Head of caudate nucleus (tissue), 42 donors: ENCODE results near the gene PRDM10.
A peak's percentile ranks its signal among the peaks of the same experiment; 100 is the strongest.

ENCODE experiments used
- DNase-seq, 42 donors: peaks; one replicate each; pipeline versions ENCODE4 v3.0.0 to v3.0.0-alpha.2; 2020 to 2021; ENCODE audit warnings: mixed read lengths in 7 of 42
- intact Hi-C: fragments of 100-400 bp; cut with DNase I; formaldehyde crosslinking; loops from one replicate; pipeline ENCODE4 v1.15.0; 2022

Gene PRDM10, protein sequence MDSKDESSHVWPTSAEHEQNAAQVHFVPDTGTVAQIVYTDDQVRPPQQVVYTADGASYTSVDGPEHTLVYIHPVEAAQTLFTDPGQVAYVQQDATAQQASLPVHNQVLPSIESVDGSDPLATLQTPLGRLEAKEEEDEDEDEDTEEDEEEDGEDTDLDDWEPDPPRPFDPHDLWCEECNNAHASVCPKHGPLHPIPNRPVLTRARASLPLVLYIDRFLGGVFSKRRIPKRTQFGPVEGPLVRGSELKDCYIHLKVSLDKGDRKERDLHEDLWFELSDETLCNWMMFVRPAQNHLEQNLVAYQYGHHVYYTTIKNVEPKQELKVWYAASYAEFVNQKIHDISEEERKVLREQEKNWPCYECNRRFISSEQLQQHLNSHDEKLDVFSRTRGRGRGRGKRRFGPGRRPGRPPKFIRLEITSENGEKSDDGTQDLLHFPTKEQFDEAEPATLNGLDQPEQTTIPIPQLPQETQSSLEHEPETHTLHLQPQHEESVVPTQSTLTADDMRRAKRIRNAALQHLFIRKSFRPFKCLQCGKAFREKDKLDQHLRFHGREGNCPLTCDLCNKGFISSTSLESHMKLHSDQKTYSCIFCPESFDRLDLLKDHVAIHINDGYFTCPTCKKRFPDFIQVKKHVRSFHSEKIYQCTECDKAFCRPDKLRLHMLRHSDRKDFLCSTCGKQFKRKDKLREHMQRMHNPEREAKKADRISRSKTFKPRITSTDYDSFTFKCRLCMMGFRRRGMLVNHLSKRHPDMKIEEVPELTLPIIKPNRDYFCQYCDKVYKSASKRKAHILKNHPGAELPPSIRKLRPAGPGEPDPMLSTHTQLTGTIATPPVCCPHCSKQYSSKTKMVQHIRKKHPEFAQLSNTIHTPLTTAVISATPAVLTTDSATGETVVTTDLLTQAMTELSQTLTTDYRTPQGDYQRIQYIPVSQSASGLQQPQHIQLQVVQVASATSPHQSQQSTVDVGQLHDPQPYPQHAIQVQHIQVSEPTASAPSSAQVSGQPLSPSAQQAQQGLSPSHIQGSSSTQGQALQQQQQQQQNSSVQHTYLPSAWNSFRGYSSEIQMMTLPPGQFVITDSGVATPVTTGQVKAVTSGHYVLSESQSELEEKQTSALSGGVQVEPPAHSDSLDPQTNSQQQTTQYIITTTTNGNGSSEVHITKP

DNA sequence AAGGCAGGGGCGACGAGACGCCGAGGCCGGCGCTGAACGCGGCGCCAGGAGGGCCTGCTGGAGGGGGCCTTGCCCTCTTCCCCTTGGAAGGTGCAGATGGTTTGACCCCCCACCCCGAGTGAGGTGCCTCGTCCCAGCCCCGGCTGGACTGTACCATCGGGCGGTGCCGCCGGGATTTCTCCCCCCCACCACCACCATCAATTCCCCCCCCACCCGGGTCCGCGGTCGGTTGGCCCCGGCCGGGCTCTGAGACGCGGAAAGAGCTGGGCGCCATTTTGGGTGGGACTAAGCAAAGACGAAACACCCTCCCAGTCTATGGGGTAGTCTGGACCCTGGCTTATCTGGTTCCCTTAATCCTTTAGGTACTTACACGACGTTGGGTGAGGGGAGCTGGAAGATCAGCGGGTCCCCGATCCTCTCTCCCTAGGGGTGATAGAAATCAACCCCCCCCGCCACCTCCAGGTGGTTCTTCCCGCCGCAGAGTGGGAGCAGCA, at the start of gene PRDM10:
Gene PRDM10, minus strand, starts transcription at position 484 of the 494 bp plus-strand sequence. CDS start 41,871 bp downstream, outside the sequence.
- intact Hi-C loops, result loop anchor here (2.0 kb wide), 1 partner anchor 66 kb away; the partner anchor contains the start of gene APLP2
- peak; percentile 83 to 98 (median 94) for DNase-seq

DNA sequence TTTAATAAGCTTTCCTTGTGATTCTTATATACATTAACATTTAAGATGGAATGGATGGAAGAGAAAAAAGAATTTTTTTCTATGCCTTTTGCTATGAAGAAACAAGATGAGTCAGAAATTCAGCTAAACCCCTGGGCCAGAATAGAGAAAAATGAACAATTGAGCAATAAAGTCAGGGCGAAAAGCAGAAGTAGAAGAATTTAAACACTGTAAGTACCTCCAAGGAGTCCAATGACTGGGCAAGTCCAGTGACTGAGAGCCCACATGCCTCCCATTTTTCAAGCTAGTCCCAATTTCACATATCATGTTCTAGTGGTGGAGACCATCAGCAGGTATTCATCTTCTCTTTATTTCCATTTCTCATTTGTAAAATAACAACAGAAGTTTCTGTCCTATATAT, 48.4 kb upstream of the PRDM10 start:
- DNase-seq, result no peak
- intact Hi-C loops, result no loop called here

DNA sequence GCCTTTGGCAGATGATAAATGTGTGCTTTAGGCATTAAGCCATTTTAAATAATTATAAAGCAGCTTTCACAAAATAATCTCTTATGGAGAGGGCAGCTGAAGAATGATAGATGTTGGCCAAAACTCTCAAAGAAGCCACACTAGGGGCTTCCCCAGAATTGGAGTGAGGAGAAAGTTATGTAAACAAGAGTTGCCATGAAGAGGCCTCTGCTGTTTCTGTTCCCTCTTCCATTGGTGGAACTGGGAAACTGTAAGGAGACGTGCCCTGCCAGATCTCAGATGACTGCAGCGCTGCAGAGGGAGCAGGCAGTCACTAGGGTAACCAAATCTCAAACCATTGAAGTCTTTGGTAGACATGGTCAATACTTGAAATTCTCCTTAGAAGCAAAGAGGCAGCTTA, 47.6 kb upstream of the PRDM10 start:
- intact Hi-C loops, result no loop called here
- DNase-seq, result no peak

DNA sequence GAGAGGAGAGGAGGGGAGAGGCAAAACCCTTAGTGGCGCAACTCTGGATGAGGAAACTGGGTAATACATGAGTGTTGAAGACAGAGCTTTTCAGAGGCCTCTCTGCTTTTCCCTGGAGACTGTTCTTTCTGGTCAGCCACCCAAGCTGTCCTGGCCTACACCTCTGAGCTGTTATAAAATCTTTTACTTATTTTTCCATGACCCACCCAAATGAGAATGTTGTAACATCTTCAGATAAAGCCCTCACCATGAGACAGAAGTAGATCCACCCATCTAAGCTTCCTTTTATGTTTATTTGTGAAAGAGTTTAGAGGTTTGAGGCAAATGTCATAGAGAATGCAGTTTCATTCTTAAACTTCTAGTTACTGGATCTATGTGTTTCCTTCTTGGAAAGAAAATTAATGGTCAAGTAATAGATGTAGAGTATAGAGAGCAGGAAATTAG, 46.7 kb upstream of the PRDM10 start:
- intact Hi-C loops, result no loop called here

DNA sequence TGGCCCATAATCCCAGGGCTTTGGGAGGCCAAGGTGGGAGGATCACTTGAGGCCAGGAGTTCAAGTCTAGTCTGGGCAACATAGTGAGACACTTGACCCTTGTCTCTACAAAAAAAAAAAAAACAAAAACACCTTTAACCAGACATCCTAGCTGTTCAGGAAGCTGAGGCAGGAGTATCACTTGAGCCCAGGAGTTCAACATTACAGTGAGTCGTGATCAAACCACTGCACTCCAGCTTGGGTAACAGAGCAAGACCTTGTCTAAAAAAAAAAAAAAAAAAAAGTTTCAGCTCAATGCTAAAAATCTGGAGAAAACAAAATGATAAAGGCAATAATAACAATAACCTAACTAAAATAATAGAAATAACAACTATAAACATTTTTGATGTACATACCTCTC, 44.5 kb upstream of the PRDM10 start:
- DNase-seq, result no peak
- intact Hi-C loops, result no loop called here

More for the DNA sequence above, 46.7 kb upstream of the PRDM10 start:
- no peak for DNase-seq

DNA sequence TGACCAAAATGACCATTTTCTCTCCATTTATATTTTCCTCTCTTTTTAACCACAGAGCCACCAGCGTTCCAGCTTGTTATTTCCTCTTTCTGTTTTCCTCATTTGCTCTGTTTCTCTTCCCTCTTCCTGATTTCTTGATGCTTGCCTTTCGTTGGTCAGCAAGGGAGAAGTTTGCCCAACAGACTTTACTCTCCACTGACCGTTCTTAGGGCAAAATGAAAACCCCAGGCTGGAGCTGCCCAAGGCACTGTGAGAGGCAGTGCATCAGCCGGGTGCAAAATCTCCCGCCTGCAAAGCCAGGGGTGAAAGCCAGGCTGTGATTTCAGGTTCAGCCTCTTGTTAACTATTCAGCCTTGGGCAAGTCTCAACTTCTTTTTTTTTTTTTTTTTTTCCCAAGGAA, 40.9 kb upstream of the PRDM10 start:
- peak in 9 of 42 donors; percentile 4 to 43 (median 13) for DNase-seq

DNA sequence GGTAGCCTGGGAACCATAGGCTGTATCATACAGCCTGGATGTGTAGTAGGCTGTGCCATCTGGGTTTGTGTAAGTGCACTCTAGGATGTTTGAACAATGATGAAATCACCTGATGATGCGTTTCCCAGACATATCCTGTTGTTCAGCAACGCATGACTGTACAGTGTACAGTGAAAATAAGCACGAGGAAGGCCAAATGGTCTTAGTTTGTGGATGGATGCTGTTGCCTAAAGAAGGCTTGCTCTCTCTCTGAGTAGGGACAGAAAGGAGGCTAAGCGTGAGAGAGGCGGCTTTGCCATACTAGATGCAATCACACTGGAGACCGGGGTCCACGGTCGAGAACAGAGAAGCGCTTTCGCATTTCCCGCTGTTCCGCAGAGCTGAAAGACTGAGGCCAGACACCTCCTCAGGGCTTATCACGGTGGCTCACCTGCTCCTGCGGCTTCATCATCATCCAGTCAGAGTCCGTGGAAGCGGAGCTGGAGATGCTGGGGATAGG, 39.5 kb upstream of the PRDM10 start:
- DNase-seq, result no peak
- intact Hi-C loops, result no loop called here

More for the DNA sequence above, 40.9 kb upstream of the PRDM10 start:
- intact Hi-C loops, result no loop called here

DNA sequence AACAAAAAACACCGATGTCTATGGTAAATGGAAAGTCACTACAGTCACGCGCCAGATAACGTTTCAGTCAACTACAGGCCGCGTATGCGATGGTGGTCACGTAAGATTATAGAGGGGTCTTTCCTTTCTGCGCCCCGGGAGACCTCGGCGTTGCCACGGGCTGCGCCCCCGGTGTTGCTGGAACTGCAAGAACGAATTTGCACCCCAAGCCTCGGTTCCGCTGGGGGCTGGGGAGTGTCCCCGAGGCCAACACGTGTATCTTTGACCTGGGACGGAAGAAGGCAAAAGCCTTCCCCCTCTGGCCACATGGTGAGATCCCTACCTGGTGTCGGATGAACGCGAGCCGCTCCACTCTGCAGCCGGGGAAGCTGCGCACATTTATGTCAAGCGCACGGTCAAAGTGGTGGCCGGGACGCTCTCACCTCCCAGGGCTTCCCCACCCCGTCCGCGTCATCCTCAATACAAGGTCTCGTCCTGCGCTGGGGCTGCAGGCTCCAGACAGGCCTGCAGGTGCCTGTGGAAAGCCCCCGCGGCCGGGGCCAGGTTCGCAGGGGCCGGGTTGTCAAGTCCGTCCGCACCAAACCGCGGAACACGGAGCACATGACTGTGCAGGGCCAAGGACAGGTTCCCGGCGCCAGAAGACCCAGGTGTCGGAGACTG, 37.8 kb upstream of the PRDM10 start:
- no peak for DNase-seq
- intact Hi-C loops, result no loop called here

DNA sequence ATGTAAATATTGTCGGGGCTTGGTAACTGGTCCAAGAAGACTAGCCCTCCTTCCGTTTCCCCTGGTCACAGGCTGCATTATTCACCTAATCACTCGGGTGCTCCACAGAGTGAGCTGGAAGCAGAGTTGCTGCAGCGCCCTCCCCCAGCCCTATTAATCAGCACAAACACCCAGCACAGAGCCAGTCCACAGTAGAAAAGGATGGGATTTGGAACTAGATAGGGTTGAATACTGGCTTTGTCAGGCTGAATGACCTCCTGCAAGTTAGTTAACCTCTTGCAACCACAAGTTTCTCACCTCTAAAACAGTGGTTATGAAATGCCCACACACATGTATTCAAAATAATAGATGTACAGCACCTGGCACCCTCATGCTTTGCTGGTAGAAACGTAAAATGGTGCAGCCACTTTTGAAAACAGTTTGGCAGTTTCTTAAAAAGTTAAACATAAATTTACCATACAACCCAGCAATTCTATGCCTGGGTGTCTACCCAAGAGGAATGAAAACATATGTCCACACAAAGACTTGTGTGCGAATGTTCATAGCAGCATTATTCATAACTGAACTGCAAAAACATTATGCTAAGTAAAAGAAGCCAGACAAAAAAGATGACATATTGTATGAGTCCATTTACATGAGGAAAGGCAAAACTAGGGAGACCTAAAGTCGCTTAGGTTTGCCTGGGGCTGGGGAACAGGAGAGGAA, 35.4 kb upstream of the PRDM10 start:
- DNase-seq, result no peak
- intact Hi-C loops, result no loop called here

DNA sequence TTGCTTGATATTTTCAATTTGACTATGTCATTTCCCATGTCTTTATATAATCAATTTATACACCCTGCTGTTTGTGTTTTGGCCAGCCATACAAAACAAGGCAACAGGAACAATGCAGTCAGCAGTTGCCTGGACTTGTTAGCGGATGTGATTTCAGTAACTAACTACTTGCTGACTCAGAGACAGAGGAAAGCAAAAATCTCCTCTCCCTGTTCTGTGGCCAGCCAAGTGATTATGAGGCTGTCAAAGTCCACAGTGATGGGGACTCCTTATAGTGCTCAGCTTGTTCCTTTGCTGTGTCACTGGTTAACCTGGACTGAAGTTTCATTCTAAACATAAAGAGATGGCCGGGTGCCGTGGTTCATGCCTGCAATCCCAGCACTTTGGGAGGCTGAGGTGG, 34.4 kb upstream of the PRDM10 start:
- no peak for DNase-seq
- intact Hi-C loops, result no loop called here

DNA sequence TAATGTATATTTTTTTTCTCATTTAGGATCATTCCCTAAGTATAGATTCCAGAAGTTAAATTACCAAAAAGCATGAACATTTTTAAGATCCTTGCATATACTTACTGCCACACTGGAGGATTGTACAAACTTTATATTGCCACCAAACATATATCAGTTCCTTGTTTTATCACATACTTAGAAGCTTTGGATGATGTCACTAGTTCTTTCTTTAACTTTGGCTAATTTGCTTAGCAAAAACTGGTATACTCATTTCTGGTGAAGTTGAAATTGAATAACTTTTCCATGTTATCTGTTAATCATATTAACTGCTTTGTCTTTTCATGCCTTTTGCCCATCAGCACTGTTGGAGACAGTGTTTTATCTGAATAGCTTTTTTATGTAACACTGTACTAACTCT, 31.6 kb upstream of the PRDM10 start:
- intact Hi-C loops, result no loop called here
- no peak for DNase-seq

DNA sequence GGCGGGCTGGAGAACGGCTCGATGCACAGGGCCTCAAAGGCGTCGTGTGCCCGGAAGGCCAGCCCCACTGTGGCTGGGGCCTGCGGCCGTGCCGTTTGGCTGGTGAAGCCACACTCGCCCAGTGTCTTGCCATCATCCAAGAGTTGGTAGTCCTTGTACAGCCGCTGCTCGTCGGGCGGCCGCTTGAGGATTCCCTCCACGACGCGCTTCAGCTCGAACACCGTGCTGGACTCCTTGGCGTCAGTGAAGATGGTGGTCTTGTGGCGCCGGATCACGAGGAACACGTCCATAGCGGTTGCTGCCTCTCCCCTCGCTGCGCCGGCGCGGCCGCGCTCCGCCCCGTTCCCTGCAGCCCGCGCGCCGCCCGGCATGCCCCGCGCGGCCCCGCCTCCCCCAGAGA, 30.3 kb upstream of the PRDM10 start:
- intact Hi-C loops, result no loop called here
- DNase-seq, result no peak

DNA sequence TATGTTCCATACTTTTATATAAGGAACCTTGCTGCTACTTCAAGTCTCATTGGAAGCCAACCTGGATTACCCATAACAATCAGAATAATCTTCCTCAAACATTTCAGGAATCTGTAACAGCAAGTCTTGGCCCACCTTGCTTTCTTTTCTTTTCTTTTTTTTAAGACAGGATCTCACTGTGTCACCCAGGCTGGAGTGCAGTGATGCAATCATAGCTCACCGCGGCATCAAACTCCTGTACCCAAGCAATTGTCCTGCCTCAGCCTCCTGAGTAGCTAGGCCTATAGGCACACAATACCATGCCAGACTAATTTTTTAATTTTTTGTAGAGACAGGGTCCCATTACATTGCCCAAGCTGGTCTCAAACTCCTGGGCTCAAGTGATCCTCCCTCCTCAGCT, 29.3 kb upstream of the PRDM10 start:
- DNase-seq, result no peak

DNA sequence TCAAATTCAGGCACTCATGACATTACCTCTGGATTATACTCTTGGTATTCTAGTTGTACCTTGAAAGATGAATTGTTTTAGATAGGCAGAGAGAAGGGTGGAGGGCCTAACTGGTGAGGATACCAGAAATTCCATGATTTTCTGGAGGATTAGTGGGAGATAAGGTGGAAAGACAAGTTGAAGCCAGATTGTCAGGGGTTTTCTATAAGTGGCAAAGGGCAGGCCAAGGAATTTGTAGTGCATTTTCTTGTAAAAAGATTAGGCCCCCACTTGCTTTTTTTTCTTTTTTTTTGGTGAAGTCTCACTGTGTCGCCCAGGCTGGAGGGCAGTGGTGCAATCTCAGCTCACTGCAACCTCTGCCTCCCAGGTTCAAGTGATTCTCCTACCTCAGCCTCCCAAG, 28.4 kb upstream of the PRDM10 start:
- intact Hi-C loops, result no loop called here
- DNase-seq, result no peak

More for the DNA sequence above, 29.3 kb upstream of the PRDM10 start:
- intact Hi-C loops, result no loop called here

DNA sequence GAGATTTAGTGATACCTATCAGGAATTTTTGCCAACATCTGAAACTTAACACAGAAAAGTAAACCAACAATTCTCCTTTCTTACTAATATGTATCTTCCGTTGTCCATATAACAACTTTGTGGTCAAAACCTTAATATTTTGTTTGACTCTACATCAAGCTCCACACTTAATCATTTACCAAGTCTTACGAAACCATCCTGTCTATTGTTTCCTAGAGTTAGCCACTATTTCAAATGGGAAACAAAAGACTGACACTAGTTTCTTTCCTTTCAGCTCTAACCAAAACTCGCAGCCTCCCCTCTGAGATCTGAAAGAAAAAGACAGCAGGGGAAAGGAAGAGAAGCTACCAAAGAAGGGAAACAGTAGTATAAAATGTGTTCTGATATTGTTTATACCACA, 26.5 kb upstream of the PRDM10 start:
- intact Hi-C loops, result no loop called here
- DNase-seq, result no peak

DNA sequence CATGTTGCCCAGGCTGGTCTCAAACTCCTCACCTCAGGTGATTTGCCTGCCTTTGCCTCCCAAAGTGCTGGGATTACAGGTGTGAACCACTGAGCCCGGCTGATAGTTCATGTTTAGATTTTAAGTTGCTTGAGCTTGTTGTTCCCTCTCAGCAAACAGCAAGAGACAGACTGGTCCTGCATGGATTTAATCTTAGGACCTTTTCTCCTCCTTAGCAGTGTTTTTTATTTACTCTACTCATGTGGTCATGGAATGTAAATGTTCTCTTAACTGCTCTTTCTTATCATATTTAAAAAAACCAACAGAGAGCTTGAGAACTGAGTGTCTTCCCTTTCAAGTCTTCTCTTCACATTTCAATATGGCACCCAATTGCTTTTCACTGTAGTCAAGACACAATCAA, 22.7 kb upstream of the PRDM10 start:
- no peak for DNase-seq
- intact Hi-C loops, result no loop called here

DNA sequence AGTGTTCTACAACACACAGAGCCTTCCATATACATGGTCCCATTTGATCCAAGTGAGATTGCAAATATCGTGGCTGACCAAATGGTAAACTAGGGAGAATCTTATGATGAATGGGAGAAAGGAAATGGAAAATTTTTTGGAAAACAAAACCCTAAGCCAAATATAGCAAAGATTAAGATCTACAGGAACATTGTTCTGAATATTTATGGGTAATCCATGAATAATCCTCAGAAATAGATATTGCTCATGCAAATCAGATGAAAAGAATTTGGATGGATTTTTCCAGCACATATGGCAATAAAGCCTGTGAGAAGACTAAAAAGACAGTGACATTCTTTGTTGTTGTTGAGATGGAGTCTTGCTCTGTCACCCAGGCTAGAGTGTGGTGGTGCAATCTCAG, 21.7 kb upstream of the PRDM10 start:
- intact Hi-C loops, result no loop called here
- no peak for DNase-seq

DNA sequence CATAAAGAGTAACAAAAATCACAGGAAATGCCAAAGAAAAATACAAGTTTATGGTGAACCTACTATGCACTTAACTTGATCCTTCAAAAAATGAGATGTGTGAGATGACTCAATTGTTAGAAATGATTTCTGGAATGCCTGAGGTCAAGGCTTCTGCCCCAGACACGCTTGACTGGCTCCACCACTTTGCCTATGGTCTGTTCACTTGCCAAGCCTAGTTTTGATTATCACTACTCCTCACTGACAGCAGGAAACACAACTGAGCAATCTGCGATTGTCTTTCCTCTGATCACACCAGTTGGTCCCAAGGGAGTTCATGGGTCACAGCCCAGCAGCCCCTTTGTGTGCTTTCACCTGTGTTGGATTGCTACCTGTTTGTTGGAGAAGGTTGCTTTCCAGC, 20.6 kb upstream of the PRDM10 start:
- DNase-seq, result no peak
- intact Hi-C loops, result no loop called here
